Neural crest cell (in vitro differentiated cells): ENCODE measurements around the gene PDILT. TPM values are rescaled to one million over a fixed set of nuclear protein-coding genes. Genes with fewer than 3 reads are reported as not detected.

Source experiments
- DNase-seq: peaks from one replicate; pipeline ENCODE4 v3.0.0; 2021; ENCODE audit warnings: low read depth, mixed read lengths, low spot score
- H3K27ac Mint-ChIP-seq: one replicate; pipeline ENCODE4 v1.8.0; 2021; ENCODE audit warnings: mild to moderate bottlenecking, mixed read lengths; ENCODE audit not compliant: unreplicated experiment
- H3K27me3 Mint-ChIP-seq: 2 replicates; pipeline ENCODE4 v1.8.0; 2021; ENCODE audit warnings: low read depth, mild to moderate bottlenecking, mixed read lengths
- H3K36me3 Mint-ChIP-seq: 2 replicates; pipeline ENCODE4 v1.8.0; 2021; ENCODE audit warnings: low read depth, mild to moderate bottlenecking, mixed read lengths
- H3K4me1 Mint-ChIP-seq: 2 replicates; pipeline ENCODE4 v1.8.0; 2021; ENCODE audit warnings: mixed read lengths
- H3K4me3 Mint-ChIP-seq: one replicate; pipeline ENCODE4 v1.8.0; 2021; ENCODE audit warnings: mild to moderate bottlenecking, mixed read lengths
- H3K9me3 Mint-ChIP-seq: 2 replicates; pipeline ENCODE4 v1.8.0; 2021; ENCODE audit warnings: mixed read lengths
- CTCF ChIP-seq: fragments of 200-600 bp; sonication (generic); conservative IDR thresholded peaks from 2 replicates; pipeline ENCODE4 v1.5.0; 2021; ENCODE audit warnings: antibody characterized with exemption, mild to moderate bottlenecking
- total RNA-seq: library from RNA; stranded (reverse); gene quantifications from 2 replicates; pipeline ENCODE4 v1.2.1, GENCODE V29; 2021

PDILT gene
- total RNA-seq, 1 donor from 2014 or later, result not detected

GRCh38 chr16:20387978-20388377 is 16.6 kb downstream of the PDILT start:
- Mint-ChIP-seq H3K27me3 (peaks cover 5% of the 10 kb centered on the region), H3K36me3 (peaks cover 3% of the 10 kb centered on the region), H3K9me3 (peaks cover 4% of the 10 kb centered on the region), H3K4me1 (peaks cover 45% of the 10 kb centered on the region), H3K4me3 (no peak overlapping the region), H3K27ac (peak overlapping the region; percentile 51)
- no peak for TF ChIP-seq CTCF
- no peak for DNase-seq

- Mint-ChIP-seq H3K4me3 (peak overlapping the region; percentile 54), H3K9me3 (peaks cover 4% of the 10 kb centered on the region), H3K36me3 (peaks cover 3% of the 10 kb centered on the region), H3K27ac (peak overlapping the region; percentile 95), H3K4me1 (peaks cover 45% of the 10 kb centered on the region), H3K27me3 (peaks cover 5% of the 10 kb centered on the region)
- peak; percentile 82 for DNase-seq
- TF ChIP-seq CTCF, result peak; percentile 90
Observed at GRCh38 chr16:20385844-20386832, 18.4 kb downstream of the PDILT start.

GRCh38 chr16:20383106-20384029 is 21.2 kb downstream of the PDILT start:
- Mint-ChIP-seq H3K4me3 (no peak overlapping the region), H3K4me1 (peaks cover 45% of the 10 kb centered on the region), H3K9me3 (peaks cover 4% of the 10 kb centered on the region), H3K27me3 (peaks cover 16% of the 10 kb centered on the region), H3K27ac (peak overlapping the region; percentile 86), H3K36me3 (peaks cover 3% of the 10 kb centered on the region)
- TF ChIP-seq CTCF, result peak; percentile 84
- DNase-seq, result peak; percentile 82

GRCh38 chr16:20382202-20382948 is 22.2 kb downstream of the PDILT start:
- Mint-ChIP-seq H3K9me3 (peaks cover 4% of the 10 kb centered on the region), H3K4me3 (no peak overlapping the region), H3K27me3 (peaks cover 15% of the 10 kb centered on the region), H3K4me1 (peaks cover 38% of the 10 kb centered on the region), H3K27ac (no peak overlapping the region), H3K36me3 (peaks cover 3% of the 10 kb centered on the region)
- TF ChIP-seq CTCF, result no peak
- no peak for DNase-seq

GRCh38 chr16:20380782-20381181 is 23.8 kb downstream of the PDILT start:
- TF ChIP-seq CTCF, result no peak
- no peaks in the 10 kb centered on the region for H3K9me3 Mint-ChIP-seq
- H3K4me3 Mint-ChIP-seq, result no peak overlapping the region
- H3K36me3 Mint-ChIP-seq, result no peaks in the 10 kb centered on the region
- no peak overlapping the region for H3K27ac Mint-ChIP-seq
- no peak for DNase-seq
- peaks cover 21% of the 10 kb centered on the region for H3K27me3 Mint-ChIP-seq
- H3K4me1 Mint-ChIP-seq, result peaks cover 22% of the 10 kb centered on the region
